Endothelial cell of hepatic sinusoid (primary cell): ENCODE measurements around the gene SSR4.

Experiments used
- in situ Hi-C: cut with HindIII; loops from 2 replicates; pipeline ENCODE4 v1.10.0; 2017; ENCODE audit warnings: low sequenced_read_pairs

Gene SSR4

DNA sequence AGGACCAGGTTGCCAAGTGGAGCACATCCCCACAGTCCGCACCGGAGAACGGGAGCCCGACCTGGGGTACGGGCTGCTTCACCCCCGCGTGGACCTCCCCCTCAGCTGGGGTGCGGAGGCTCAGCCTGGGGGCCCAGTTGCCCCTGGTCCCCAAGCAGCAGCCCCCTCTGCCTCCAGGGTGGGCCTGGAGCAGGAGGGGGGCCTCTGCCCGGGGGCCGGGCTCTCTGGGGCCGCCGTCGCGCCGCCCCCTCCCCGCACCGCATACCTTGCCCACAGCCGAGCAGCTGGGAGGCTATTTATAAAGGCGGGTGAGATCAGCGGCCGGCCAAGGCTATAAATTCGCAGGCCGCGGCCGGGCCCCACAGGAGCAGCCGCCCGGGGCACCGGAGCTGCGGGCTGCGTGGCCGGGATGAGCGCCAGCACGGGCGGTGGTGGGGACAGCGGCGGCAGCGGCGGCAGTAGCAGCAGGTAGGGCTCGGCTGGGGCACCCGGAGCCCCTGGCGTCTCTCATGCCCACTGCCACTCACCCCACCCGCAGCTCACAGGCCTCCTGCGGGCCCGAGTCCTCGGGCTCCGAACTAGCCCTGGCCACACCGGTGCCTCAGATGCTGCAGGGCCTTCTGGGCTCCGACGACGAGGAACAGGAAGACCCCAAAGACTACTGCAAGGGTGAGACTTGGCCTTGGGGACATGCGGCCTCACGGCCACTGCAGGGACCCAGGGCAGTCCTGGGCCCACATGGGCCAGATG is 13.6 kb upstream of the SSR4 start, which contains the start of gene SRPK3:
SRPK3 (plus strand) TSS at position 364 of the 750 bp plus-strand sequence; CDS start at position 410, 46 bp downstream.
- in situ Hi-C loops = no loop called here

DNA sequence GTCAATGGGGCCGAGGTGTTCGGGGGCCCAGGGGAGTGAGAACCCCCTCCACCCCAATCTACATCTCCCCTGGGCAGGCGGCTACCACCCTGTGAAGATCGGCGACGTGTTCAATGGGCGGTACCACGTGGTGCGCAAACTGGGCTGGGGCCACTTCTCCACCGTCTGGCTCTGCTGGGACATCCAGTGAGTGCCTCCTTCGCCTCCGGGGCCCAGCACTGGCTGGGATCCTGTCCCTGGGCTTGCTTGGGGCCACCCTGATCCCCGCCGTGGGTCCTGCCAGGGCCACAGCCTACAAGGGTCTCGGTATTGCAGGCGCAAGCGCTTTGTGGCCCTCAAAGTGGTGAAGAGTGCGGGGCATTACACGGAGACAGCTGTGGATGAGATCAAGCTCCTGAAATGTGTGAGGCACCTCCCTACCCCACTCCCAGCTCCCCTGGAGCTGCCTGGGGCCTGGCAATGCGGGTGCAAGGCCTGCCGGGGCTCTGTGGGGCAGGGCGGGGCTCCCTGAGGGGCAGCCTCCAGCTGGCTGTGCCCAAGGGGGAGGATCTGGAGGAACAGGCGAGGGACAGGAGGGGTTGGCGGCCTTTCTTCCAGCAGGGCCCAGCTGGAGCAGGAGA is 12.9 kb upstream of the SSR4 start:
- in situ Hi-C loops = no loop called here

DNA sequence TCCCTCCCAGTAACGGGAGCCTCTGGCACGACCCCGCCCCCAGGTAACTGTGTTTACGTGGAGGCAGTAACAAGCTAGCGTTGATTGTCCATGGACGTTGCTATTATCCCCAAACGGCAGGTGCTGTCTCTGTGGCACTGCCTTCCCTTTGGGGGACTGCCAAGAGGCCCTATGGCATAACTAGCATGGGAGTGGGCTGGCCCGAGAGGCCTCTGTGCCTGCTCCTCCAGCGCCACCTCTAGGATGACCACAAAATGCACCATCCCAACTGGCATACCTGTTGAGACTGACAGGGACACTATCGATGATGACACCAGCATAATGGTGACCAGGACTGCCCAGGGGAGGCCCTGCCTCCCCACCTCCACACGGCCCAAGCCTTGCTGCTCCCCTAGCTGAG is 12.2 kb upstream of the SSR4 start:
- in situ Hi-C loops = no loop called here

DNA sequence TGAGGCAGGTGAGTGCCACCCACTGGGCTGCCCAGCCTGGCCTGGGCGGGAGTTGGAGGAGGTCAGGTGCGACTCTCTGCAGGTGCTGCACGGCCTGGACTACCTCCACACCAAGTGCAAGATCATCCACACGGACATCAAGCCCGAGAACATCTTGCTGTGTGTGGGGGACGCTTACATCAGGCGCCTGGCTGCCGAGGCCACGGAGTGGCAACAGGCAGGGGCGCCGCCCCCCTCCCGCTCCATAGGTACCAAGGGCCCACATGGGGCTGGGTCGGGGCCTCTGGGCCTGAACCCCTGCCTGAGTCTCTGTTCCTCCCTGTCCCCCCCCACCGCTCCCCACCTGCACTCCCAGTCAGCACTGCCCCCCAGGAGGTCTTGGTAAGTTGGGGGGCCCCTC is 11.6 kb upstream of the SSR4 start:
- in situ Hi-C loops = no loop called here

DNA sequence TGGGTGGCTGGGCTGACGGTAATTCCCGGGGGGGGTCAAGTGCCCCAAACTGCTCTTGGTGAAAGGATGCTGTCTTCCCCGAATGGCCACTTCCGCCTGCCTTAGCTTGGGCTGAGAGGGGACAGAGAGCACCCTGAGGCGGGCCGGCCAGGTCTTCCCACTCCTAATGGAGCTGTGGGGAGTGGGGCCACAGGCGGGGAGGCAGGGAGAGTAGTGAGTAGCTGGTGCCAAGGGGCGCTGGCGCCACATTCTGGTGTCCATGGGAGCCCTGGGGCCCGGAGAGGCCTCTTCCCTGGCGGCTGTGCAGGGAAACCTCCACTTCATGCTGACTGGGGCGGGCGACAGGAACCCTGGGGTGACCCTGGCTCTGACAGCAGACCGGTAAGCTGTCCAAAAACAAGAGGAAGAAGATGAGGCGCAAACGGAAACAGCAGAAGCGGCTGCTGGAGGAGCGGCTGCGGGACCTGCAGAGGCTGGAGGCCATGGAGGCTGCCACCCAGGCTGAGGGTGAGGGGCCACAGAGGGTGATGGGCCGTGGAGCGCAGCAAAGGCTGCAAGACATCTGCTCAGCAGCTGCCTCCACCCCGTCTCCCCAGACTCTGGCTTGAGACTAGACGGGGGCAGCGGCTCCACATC is 11.0 kb upstream of the SSR4 start:
- in situ Hi-C loops = no loop called here

DNA sequence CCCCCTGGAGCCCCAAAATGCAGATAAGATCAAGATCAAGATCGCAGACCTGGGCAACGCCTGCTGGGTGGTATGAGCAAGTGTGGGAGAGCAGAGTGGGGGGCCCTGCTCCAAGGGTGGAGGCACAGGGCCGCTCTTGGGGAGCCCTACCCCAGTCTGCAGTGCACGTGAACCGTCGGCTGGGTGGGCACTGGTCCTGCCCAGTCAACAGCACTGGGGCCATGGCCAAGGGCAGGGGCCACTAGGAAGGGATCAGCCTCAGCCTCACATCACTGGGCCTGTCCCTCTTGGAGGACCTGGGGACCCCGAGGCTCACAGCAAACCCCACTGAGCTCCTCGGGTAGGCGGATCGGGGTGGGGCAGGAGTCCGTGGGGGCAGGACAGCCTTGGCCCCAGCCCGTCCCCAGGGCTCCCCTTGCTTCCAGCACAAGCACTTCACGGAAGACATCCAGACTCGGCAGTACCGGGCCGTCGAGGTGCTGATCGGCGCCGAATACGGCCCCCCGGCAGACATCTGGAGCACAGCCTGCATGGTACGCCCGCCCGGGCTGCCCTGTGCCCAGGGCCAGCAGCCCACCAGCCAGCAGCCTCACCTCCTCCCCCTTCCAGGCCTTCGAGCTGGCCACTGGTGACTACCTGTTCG is 10.0 kb upstream of the SSR4 start:
- in situ Hi-C loops = no loop called here

DNA sequence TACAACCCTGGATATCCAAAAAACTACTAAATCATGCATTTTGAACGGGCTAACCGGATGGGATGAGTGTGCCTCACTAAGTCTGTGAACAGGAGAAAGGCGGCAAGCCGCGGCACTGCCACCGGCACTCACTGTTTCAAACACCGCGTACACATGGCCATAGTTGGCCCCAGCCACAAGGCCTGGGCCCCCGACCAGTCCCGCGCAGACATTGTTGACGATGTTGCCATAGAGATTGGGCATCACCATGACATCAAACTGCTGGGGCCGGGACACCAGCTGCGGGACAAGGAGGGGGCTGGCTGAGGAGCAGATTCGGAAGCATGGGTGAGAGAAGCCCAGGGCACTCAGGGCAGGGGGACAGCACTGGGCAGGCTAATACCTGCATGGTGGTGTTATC is 7.8 kb upstream of the SSR4 start:
- in situ Hi-C loops = no loop called here

DNA sequence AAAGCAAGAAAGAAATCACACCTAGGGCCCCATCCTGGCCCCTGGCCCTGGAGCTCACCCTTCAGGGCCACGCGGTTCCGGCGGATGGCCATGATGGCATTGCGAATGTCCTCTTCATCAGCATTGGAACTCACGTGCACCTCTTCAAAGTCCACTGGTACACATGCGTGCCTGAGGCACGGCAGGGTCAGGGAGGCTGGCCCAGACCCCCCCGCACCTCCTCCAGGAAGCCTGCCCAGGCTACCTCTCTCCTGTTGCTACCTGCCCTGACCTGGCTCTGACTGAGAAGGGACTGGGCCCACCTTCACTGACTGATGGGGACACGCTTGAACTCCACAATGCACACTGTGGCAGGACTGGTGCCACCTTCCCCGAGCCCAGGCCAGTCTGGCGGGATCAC is 4.8 kb upstream of the SSR4 start:
- in situ Hi-C loops = no loop called here

DNA sequence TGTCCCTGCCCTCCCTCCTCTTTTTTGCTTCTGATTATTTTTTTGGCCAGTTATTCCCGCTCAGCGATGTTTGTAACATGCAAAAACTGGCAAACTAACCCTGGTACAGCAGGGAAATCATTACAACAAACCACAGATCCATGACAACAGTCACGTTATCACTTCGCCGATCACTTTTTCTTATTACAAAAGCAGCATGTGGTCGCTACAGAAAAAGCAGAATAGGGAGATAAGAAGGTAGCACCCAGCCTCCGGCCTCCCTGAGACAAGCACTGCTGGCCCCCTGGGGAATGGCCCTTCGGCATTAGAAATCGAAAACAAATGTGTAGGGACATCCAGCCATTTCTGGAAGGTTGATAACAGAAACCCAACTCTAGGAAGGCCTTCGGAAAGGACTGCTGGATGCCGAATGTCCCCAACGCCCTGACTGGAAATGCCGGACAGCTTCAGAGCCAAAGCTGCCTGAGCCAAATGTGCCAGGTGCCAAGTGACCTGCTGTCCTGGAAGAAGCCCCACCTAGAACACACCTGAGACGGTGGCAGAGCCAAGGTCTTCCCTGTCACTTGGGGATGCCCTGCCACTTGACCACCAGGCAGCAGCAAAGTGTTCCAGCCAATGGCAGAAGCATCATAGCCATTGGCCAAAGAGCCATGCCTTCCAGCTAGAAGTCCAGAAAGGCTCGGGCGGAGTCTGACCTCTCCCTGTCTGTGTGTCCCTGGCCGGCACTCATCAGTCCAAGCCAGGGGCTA is 3.2 kb upstream of the SSR4 start:
- in situ Hi-C loops = no loop called here

DNA sequence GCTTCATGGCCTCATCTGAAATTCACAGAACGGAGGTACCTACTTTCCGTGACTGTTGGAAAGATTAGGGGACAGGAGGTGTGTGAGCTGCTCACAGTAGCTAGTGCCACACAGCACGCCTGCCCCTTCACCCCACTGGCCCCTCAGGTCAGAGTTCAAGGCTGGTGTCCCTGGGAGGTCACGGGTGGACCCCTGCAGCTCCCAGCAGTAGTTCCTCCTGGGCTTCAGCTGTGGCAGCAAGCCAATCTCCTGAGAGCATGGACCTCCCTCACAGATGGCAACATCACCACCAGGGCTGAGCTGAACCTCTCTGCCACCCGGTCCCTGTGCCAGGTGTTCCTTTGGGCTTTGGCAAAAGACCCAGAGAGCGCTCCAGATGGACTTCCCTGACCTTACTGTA is 2.1 kb upstream of the SSR4 start:
- in situ Hi-C loops = no loop called here

DNA sequence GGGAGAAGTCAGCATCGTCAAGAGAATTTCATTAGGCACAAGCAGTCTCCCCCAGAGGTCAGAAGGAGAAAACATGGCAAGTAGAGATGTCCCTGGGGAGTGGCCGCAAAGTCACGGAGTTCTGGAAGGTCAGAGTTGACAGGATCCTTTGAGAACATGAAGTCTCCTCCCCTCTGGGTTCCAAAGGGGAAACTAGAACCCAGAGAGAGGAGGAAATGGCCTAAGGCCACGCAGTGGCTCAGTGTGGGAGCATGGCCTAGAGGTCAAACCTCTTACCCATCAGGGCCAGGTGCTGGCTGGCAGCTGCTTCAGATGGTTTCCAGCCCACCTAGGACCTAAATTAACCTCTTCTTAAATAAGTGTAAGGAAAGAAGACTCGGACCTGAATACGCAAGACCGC is 1.2 kb upstream of the SSR4 start:
- in situ Hi-C loops = no loop called here

DNA sequence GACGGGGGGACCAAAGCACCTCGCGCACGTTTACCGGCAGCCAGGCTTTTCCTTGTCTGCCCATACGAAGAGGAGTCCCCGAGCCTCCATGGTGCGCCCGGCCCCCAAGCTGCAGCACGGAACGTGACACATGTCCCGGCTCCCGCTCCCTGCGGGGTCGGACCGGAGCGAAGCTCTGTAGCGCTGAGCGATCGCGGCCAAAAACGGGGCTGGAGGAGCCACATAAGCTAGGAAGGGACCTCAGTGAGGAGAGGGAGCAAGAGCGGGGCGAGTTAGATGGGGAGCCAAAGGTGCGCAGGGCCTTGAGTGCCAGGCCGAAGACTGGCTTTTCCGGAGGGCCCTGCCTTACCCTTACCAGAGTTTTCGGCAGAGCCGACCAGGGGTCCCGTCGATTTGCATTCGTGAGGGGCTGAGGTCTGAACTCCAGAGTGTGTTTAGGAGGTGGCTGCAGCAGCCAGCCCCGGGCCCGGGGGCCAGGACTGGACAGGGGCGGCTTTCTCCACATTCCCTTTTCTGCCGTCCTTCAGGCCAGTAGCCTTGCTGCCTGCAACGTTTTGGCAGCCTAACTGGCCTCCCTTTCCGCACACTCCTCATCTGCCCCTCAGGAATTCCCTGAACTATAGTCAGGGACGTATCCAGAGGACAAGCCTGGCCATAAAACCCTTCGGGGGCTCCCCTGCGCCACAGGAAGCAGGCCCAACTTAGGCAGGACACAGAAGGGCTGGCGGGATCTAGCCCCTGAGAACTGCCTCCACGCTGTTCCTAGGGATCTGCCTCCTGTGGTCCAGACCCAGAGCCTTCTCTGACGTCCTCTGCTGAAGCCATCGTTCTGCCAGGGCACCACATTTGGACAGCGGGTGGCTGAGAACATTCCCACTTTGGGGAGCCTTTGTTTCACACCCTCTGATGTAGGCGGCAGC is 689 bp downstream of the SSR4 start:
- in situ Hi-C loops = no loop called here

DNA sequence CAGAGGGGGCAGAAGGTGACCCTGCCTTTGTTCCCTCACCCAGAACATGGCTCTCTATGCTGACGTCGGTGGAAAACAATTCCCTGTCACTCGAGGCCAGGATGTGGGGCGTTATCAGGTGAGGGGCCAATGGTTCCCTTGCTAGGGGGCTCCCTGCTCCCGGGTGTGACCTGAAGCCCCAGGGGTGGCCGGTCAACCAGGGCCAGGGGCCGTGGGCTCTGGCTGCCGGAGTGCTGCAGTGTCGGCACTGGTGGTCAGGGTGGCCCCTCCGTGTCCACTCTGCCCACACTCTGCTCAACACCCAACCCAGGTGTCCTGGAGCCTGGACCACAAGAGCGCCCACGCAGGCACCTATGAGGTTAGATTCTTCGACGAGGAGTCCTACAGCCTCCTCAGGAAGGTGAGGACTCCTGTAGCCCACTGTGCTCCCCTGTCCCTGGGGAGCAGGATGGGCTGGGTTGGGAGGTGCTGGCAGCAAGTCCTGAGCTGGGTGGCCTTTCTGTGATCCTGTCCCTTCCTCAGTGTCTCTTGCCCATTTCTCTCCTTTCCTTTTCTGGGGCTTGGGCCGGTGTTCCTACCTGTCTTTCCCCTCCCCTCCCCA is 3.0 kb downstream of the SSR4 start:
- in situ Hi-C loops = no loop called here

DNA sequence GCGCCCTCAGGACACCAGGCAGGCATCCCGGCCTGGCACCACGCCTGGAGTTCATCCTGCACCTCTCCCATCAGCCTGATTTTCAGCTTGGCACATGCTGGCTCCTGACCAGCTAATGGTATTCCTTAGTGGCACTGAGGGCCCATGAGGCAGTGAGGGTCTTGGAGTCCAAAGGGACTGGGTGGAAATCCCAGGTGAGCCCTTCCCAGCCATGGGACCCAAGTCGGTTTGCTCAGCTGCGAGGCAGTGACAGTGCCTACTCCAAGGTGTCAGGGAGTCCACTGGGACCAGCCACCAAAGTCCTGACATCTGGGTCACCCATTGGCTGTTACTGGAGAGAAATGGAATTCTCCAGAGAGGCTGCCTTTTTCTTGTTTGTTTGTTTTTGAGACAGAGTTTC is 4.9 kb downstream of the SSR4 start:
- in situ Hi-C loops = no loop called here

DNA sequence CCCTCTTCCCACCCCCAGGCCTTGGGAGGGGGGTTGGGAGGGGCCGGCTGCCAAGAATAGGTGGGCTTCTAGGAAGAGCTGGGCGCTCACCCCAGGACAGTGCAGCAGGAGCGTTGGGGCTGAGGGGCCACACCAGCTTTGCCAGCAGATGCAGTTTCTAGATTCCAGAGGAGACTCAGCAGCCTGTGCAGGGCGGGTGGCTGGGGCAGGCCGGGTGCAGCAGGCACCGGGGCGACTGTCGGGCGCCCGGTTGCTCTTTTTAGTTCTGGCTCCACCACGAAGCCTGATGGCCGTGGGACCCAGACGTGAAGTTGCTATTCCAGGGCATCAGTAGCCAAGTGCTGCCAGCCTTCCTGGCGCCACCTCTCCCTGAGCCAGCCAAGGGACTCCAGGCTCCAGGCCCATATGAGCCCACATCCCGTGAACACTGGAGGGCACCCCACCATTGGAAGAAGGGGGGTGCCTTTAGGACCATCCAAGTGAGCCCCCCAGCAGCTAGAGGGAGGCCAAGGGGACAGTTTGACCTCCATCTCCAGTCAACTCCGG is 5.8 kb downstream of the SSR4 start:
- in situ Hi-C loops = no loop called here

DNA sequence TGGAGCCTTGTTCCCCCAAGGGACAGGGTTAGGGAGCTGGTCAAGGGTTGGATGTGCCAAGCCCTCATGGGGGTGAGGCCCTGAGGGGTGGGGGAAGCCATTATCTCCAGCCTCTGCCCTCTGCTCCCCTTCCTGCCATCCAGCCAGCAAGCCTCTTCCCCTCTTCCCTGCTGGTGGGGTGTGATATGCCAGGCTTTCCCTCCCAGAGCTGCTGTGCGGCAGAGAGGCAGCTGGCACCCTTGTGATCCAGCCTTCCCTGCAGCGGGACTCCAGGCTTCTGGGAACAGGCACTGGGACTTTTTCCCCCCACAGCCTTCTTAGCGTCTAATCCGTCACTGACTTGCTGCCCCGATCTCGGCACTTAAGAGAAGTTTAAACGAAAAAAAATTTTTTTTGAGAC is 6.3 kb downstream of the SSR4 start:
- in situ Hi-C loops = no loop called here

DNA sequence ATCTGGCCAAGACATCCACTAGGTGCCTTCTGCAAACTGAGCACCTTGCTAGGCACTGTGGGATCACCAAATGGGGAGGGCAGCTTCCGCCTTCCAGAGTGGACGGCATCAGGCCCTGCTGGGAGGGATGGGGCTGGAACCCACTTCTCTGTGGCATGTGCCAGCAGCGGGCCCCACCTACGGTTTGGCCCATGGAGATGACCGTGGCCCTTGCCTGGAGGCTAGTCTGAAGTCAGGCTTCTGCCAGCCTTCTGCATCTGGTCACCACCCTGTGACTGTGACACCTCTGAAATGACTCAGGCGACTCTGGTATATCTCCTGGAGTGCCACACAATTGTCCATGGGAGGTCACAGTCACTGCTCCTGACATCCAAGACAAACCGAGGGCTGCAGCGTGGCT is 7.2 kb downstream of the SSR4 start:
- in situ Hi-C loops = no loop called here

DNA sequence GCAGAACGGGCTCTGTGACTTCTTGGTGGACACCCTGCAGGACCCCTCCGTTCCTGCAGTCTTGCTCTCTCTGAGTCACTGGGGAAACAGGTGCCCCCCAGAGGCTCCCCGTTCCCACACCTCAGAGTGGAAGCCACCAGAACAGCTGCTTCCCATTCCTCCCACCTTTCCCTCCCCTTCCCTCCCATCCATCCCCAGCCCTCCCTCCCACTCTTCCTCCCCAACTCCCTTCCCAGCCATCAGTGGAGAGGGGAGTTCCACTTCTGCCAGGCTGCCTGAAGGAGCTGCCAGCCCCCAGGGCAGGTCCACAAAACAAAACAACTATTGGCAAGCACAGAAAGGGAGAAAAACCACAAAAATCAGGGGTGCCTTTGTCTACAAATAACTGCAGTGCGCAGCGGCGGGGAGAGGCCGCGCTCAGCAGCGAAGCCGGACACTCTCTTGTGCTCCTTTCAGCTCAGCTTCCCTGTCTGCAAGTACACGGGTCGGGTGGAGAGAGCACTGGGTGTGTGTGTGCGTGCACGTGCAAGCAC is 8.1 kb downstream of the SSR4 start:
- in situ Hi-C loops = no loop called here
